Hepatic stellate cell (primary cell): ENCODE measurements around the gene CFAP61.

Source experiments
- DNase-seq: peaks from one replicate; pipeline ENCODE4 v3.0.0; 2011; ENCODE audit warnings: low spot score

The CFAP61 gene

DNA sequence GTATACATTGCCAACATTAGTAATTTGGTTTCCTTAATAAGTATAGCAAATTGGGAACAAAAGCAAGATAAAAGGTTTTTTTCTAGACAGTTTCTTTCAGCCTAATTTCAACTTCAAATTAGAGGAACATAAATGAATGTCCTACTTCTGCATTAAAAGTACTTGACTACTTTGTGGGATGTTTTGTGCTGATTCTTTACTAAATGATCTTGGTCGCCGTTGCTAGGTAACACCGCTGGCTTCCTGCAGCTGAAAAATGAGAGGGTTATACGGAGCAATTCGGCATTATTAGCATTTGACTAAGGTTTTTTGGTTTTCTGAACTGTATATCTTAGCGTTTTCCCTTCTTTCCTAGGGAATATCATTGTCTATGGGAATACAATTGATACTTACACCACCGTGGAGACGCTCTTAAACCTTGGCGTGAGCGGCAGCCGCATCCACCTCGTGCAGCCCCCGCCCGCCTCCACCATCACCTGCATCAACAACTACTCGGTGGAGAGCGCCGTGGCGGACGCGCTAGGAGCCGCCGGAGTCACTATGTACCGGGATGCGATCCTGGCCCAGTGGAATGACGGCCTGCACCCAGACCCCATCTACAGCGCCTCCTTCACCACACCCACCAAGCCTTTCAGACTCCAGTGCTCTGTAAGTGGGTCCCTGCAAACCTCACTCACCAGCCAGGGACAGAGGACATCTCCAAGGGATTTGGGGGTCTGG, 224.6 kb downstream of the CFAP61 start:
- no peak for DNase-seq

DNA sequence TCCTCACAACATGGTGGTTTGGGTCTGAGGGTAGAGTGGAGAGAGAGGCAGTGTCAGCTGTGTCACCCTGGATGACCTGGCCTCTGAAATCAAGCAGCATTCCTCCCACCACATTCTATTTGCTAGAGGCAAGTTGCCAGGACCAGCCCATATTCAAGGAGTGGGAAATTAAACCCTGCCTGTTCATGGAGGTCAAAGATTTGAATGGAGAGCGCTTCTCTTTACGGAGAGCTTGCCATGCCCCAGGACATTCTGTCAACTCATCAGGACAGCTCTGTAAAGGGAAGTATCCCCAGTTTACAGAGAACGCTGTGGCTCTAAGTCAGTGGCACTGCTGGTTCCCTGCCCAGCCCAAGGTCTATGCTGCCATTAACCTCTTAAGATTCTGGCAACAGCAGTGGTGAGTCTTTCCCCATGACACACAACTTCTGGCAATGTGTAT, 225.6 kb downstream of the CFAP61 start:
- DNase-seq, result no peak

GRCh38 chr20:20286061-20286460, 233.7 kb downstream of the CFAP61 start:
- DNase-seq, result no peak

DNA sequence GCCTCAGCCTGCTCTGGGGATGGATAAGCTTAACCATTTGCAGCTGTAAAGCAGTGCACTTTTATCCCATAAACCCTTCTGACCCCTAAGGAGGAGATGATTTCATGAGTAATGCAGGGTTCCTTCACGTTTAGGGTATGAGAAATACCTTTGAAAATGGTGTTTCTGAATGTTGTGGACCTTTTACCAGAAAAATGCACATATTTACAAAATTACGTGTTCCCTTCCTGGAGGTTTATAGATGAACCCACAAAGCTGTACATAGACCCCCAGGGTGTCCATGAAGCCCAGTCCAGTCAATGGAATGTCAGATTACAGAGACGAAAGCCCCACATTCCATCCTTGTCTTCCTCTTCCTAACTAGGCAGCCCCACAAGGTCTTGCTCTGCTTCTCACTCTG, 237.0 kb downstream of the CFAP61 start:
- DNase-seq, result no peak

DNA sequence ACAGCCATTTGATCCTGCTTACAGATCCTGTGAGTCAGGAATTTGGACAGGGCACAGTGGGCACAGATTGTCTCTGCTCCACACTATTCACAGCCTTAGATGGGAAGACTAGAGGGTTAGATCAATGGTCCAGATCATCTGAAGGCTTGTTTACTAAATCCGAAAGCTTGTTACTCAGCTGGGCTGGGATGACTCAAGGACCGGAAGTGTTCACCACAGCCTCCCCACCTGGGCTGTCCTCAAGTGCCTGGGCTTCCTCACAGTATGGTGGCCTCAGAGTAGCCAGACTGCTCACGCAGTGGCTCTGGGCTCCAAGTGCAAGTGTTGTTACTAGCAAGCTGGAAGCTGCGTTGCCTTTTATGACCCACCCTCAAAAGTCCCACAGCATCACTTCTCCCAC, 240.1 kb downstream of the CFAP61 start:
- no peak for DNase-seq

DNA sequence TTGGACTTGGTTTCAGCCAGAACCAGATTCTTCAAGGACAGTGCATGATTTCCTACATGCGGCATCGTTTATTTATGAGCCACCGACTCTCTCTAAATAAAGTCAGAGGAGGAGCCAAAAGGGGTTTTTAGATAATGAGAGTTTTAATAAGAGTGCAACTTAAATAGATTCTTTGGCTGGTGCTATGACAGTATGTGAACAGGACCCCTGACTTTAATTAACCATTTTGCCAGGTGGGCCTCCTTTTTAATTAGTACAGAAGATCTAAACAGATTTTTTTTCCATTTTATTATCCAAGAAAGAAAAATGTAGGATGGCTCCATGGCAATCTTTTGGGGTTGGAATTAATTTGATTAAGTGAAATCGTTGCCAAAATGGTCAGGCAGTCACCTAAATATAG, 240.8 kb downstream of the CFAP61 start:
- DNase-seq, result no peak

DNA sequence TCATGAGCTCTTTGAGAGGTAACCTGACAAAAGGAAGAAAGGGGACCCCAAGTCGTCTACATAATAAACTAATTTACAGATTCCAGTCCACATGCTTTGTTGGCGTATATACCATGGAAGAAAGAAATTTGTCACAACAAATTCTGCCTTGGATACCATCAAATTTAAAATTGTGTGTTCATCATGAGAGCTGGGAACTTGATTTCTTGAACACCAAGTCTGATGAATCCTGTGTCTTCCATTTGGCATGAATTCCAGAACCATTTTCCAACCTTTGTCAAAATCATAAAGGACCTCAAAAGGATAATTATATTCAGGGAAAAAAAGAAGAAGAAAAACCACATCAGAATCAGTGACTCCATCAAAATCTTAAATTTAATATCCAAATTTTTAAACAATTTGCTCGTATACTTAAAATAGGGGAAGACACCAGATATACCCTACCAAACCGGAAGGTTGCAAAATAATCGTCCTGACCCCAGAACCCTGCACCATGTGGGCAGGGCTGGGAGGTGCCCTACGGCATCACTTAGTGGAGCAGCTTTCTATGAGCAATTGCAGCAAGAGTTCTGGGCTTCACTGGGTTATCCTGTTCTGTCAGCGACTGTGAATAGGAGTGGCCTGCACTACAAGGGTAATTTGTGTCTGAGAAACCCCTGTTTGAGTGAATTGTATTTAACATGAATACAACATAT, 241.5 kb downstream of the CFAP61 start:
- no peak for DNase-seq

DNA sequence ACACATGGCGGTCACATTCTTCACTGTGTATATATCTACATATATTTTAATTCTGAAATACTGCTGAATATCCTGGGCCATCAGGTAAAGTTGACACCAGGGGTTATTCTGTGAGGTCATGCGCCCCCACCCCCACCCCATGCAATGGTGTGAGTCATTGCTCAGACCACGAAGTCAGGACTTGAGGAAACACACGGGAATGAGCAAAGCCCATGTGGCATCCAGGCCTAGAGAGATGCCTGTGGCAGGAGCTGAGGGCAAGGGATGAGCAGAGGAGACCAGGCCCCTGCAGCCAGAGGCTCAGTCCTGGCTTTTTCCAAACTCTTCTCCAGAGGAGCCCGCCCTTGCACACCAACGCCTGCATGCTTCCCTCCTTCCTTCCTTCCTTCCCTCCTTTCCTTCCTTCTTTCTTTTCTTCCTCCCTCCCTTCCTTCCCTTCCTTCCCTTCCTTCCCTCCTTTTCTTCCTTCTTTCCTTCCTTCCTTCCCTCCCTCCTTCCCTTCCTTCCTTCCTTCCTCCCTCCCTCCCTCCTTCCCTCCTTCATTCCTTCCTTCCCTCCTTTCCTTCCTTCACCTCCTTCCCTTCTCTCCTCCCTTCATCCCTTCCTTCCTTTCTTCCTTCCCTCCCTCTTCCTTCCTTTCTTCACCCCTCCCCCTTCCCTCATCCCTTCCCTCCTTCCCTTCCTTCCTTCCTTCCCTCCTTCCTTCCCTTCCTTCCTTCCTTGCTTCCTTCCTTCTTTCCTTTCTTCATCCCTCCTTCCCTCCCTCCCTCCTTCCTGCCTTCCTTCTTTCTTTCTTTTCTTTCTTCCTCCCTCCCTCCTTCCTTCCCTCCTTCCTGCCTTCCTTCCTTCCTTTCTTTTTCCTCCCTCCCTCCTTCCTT, 243.5 kb downstream of the CFAP61 start:
- DNase-seq, result no peak

GRCh38 chr20:20297181-20297580, 244.8 kb downstream of the CFAP61 start:
- no peak for DNase-seq

DNA sequence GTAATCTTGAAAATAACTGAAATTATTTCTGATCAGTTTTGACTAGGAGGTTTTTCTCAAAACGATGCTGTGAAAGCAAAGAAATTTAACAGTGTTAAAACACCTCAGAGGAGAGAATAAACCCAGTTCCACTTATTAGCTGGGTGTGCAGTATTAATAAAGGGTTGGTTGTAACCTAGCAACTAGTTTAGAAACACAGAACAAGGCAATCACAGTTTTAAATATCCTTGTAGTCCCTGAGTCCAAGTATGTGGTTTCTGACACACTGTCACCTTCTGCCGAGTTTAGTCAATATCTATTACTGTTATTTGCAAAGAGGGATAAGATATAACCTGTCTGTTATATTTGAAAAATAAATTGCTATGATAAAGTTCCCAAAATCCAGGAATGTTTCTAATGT, 245.4 kb downstream of the CFAP61 start:
- DNase-seq, result no peak

GRCh38 chr20:20299904-20300303, 247.6 kb downstream of the CFAP61 start:
- DNase-seq, result no peak

GRCh38 chr20:20303320-20303719, 251.0 kb downstream of the CFAP61 start:
- DNase-seq, result no peak

DNA sequence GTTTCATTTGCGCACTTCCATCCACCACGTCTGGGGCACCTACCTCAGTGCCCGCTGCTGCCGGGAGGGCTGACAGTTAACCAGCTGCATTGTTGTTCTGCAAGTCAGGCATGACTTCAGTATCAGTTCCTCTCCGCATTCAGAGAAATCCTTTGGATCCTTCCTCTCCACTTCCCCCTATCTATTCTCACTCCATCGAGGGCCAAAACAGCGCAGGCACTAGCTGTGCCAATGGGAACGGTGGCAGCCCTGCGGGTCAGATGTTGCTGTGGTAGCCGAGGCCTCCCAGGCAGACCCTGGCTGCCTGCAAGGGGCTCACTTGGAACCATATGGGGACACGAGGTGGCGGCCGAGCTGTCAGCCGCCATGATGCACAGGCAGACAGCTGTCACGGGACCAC, 251.4 kb downstream of the CFAP61 start:
- no peak for DNase-seq

DNA sequence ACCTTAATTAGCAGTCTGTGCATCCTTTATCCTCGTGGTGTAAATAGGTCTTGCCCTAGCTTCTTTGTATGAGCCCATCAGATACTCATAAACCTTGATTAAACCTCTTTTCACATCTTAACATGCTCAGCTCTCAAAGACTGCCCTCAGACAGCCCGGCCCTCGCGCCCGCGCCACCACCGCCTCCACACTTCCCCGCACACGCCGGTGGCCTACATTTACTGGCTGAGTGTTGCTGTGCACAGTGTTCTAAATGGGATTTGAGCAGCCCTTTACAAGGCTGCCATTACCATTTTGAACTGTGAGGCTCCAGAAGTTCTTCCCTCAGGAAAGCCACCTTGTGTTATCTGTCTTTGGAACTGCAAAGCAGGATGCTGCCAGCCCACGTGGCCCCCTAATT, 252.6 kb downstream of the CFAP61 start:
- DNase-seq, result no peak

GRCh38 chr20:20312562-20312961, 260.2 kb downstream of the CFAP61 start:
- DNase-seq, result no peak

- DNase-seq, result no peak
These were observed 264.9 kb downstream of the CFAP61 start for GRCh38 chr20:20317195-20317594.

- DNase-seq, result no peak
These were observed 265.5 kb downstream of the CFAP61 start for GRCh38 chr20:20317621-20318364.

GRCh38 chr20:20318365-20319161, 266.2 kb downstream of the CFAP61 start:
- no peak for DNase-seq

DNA sequence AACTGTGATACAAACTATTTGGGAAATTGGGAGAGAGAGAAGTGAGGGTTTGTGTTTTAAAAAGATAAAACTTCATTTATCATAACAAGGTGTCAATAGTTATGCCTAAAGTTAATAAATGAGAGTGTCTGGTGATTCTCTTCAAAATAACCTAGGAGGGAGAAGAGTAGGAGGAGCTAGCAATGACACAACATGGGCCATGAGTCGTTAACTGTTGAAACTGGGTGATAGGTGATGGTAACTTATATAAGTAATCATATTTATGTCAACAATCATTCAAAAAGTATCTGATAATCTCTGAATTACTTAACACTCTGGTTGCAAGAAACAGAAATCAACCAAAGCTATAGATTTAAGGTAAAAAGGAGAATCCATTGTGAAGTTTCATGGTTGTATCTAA, 268.8 kb downstream of the CFAP61 start:
- DNase-seq, result no peak

- DNase-seq, result no peak
These were observed 269.6 kb downstream of the CFAP61 start for GRCh38 chr20:20321917-20322316.

- no peak for DNase-seq
These were observed 270.6 kb downstream of the CFAP61 start for GRCh38 chr20:20322912-20323311.
